Neural progenitor cell (in vitro differentiated cells): ENCODE data around the gene ENPP6.

ENCODE experiments used
- CTCF ChIP-seq: fragments of 200-600 bp; sonication (generic); IDR thresholded peaks from 2 replicates; pipeline ENCODE4 v1.5.1; 2017; ENCODE audit warnings: antibody characterized with exemption, mild to moderate bottlenecking
- EZH2 ChIP-seq: fragments of 200-600 bp; sonication (generic); IDR thresholded peaks from 2 replicates; pipeline ENCODE4 v1.6.1; 2017; ENCODE audit warnings: antibody characterized with exemption, mild to moderate bottlenecking, moderate library complexity

- TF ChIP-seq EZH2 (no peak), CTCF (no peak)
These were observed 29.0 kb downstream of the ENPP6 start for GRCh38 chr4:184188443-184189400.
